C1 segment of cervical spinal cord (tissue), 14 donors: ENCODE measurements around the gene CALML6.
A peak's percentile ranks its signal among the peaks of the same experiment; 100 is the strongest.

Source experiments
- DNase-seq, 14 donors: peaks; one replicate each; lab custom pipeline; 2025; lab: John Stamatoyannopoulos, UW

Gene CALML6

GRCh38 chr1:1942753-1943656 lies 27.9 kb downstream of the CALML6 start:
- no peak for DNase-seq

GRCh38 chr1:1943834-1944570 lies 28.9 kb downstream of the CALML6 start:
- DNase-seq, result peak in 4 of 14 donors; percentile 6 to 43 (median 34)

- no peak for DNase-seq
These were observed 30.8 kb downstream of the CALML6 start for GRCh38 chr1:1945782-1946393.

- peak in 4 of 14 donors; percentile 3 to 31 (median 29) for DNase-seq
These were observed 31.5 kb downstream of the CALML6 start for GRCh38 chr1:1946540-1946939.

- DNase-seq, result no peak
These were observed 32.4 kb downstream of the CALML6 start for GRCh38 chr1:1947493-1947892.

GRCh38 chr1:1948783-1949182 lies 33.7 kb downstream of the CALML6 start:
- no peak for DNase-seq

- no peak for DNase-seq
These were observed 35.9 kb downstream of the CALML6 start for GRCh38 chr1:1950940-1951339.

- DNase-seq, result no peak
These were observed 39.0 kb downstream of the CALML6 start for GRCh38 chr1:1954015-1954414.

- no peak for DNase-seq
These were observed 39.9 kb downstream of the CALML6 start for GRCh38 chr1:1954831-1955441.

GRCh38 chr1:1955621-1956094 lies 40.6 kb downstream of the CALML6 start:
- no peak for DNase-seq

GRCh38 chr1:1956101-1956500 lies 41.0 kb downstream of the CALML6 start:
- no peak for DNase-seq

- DNase-seq, result no peak
These were observed 41.8 kb downstream of the CALML6 start for GRCh38 chr1:1956586-1957532.

GRCh38 chr1:1957533-1957961 lies 42.5 kb downstream of the CALML6 start:
- no peak for DNase-seq

GRCh38 chr1:1958071-1958541 lies 43.0 kb downstream of the CALML6 start:
- no peak for DNase-seq

GRCh38 chr1:1959459-1959839 lies 44.4 kb downstream of the CALML6 start:
- DNase-seq, result no peak

- peak in 11 of 14 donors; percentile 2 to 91 (median 29) for DNase-seq
These were observed 44.9 kb downstream of the CALML6 start for GRCh38 chr1:1959840-1960479.

- DNase-seq, result peak in 1 of 14 donors; percentile 58
These were observed 45.6 kb downstream of the CALML6 start for GRCh38 chr1:1960480-1961196.

- DNase-seq, result no peak
These were observed 47.7 kb downstream of the CALML6 start for GRCh38 chr1:1962752-1963151.

GRCh38 chr1:1963570-1963969 lies 48.5 kb downstream of the CALML6 start:
- no peak for DNase-seq
